Renal cortex interstitium (tissue), 11 donors: ENCODE measurements around the gene CATSPER3. TPM values are rescaled to one million over a fixed set of nuclear protein-coding genes. Genes with fewer than 3 reads are reported as not detected.

Experiments used
- DNase-seq, 11 donors: peaks; one replicate each; pipeline ENCODE4 v3.0.0-alpha.2; 2013; ENCODE audit warnings: low read depth in 9 of 11, low spot score in 4 of 11; ENCODE audit errors: extremely low read depth in 1 of 11
- polyA plus RNA-seq, 3 donors: library from polyadenylated mRNA; unstranded; fragments of 120-200 nt; gene quantifications; one replicate each; pipeline ENCODE4 v1.2.1, GENCODE V29; 2013; ENCODE audit not compliant: insufficient read length in 3 of 3

CATSPER3 gene
- polyA plus RNA-seq, 3 donors: 0.89 to 1.3 (median 1.3) TPM

DNA sequence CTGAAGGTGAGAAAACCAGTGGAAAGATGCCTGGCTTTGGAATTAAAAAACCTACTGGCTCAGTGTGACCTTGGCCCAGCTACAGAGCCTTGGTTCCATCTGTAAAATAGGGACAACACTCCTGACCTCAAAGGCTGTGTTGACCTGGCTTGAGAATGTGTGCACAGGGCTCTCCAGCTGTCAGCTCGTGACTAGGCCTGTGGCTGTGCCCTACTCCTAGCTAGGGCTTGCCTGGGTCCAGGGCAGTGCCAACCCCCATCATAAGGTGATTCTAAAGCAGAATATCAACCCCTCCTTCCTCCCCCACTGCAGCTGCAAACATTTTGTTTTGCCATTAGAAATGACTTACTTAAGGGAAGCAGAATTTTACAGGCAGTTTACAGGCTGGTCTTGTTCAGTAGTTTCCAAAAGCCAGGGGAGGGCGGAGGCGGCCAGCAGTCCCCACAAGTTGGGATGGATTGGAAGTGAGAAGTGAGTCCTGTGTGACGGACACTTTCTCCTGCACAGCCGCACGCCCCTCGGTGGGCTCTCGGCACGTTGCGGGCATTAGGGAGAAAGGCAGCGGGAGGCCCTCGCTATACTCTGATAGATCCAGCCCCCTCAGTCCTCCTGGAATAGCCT lies 59.0 kb downstream of the CATSPER3 start:
- no peak for DNase-seq

DNA sequence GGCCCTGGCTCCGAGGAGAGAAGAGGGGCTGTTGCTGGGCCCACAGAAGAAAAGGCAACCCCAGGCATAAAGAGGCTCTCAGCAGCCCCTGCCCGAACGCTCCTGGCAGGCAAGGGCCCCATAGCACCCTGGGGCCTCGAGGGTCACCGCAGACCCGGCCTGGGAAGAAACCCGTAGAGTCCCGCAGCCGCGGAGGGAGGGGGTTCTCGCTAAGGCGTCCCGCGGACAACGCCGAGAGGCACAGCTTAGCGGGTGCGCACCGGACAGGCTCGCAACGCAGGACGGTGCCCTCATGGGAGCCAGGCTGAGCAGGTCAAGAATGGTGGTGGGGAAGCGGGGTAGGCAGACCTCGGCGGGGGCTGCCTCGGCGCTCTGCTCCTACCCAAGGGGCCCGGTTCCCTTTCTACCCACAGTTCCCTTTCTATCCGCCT lies 59.6 kb downstream of the CATSPER3 start:
- no peak for DNase-seq

DNA sequence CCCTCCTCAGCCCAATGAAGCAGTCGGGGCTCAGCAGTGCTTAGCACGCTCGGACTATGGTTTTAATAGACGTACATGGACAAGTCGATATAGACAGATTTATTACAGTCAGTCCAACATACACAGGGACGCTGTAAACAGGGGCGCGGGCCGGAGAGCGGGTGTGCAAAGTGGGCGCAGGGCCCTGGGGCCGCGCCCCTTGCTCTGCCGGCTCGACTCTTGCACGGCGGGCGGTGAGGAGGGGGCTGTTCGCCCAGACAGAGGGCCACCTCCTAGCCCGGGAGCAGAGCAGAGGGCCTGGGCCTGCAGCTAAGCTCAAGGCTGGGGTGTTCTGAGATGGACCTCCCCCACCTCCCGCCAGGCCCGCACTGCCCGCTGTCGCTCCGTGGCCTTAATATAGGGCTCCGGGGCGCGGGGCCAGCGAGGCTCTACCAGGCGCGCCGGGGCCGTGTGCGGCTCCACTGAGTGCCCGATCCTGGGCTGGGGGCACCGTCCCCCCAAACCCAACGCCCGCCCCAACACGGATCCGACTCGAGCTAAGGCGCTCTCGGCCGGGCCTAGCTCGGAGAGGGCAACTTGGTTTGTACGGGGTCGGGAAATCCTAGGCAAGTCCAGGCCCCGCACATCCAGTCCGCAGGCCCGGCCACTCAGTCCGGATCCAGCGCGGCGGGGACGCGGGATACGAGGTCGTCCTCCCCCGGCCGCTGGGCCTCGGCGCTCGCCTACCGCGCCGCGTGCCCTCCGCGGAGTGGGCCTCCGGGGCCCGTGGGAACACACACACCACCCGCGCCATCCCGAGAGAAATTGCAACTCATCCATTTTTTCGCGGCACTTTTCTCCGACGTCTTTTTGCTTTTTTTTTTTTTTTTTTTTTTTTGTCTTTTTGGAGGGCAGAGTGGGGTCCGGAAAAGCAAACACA lies 60.2 kb downstream of the CATSPER3 start:
- DNase-seq: no peak

DNA sequence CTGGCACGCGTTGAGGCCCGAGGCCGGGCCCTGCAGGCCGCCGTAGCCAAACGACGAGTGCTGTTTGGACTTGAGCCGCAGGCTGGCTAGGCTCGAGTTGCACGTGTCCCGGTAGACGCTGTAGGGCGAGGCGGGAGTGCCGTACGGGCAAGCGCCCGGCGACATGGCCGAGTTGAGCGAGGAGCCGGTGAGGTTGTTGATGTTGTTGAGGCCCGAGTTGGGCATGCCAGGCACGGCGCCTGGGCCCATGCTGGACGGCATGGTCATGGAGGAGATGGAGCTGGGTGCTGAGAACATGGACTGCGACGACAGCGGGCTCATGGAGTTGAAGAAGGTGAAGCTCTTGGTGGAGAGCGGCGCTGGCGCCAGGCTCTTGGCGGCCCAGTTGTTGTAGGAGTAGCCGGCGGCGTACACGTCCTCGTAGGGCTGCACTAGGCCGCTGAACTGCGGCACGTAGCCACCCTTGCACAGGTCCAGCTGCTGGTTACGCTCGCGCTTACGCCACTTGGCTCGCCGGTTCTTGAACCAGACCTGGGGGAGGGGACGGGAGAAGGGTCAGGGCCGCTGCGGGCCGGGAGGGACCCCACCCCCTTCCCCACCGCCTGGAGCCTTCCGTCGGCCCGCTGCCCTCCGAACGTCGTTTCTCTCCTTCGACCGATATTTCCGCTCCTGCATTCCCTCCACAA lies 61.2 kb downstream of the CATSPER3 start:
- DNase-seq: no peak

DNA sequence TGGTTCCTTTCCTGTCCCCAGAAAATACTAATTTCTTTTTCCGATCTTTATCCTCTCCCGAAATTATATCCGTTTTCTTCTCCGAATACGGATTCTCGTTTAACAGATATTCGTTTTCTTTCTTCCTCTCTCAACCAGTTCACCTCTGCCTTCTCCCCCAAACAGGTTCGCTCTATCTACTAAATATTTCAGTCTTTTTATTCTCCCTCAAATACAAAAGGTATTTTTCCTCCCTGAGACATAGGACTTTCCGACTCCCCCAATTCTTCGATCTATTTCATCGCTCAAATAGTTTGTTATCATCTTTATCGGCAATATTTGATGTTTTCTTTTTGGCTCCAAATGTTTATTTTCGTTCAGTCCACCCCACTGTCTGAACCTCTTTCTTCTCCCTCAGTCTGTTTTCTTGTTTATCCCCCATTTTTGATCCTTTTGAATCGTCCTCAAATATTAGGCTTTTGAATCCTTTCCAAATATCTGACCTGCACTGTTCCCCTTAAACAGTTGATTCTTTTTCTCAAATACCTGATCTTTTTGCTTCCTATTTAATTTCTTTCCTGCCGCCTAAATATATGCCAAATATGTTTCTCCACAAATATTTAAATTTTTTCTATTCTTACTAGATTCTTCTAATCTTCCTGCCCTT lies 61.9 kb downstream of the CATSPER3 start:
- no peak for DNase-seq

DNA sequence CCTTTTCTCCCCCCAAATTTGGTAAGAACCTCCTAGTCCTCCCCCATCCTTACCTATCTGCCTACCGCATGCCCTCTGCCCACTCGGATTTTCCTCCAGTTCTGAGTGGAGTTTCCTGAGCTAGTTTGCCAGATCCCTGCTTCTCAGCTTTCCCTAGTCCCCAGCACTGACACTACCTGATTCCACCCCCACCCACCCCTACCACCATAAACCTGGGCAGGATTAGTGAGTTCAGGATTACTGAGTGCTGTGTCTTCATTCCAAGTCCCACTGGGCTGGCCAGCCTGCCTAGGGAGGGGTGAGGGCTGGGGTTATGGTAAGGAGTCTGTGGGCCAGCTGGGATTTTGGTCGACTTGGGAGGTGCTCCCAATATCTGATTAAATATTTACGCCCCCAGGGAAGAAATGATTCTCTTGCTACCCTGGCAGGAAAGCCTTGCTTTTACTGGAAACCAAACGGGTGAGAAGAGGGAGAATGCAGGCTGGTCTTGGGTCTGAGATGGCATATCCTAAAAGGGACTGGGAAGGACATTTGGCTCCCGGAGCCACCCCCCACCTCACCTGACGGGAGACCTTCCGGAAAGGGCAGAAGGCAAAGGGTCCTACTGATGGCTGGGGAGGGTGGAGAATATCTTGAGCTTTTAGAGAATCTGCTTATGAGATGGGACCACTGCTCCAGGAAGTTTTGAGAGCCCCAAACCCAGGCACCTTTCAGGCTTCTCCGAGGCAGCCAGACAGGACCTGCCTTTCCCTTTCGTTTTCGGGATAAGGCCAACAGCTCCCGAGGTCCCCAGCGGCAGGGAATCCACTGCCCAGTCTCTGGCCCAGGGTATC lies 62.6 kb downstream of the CATSPER3 start:
- no peak for DNase-seq

DNA sequence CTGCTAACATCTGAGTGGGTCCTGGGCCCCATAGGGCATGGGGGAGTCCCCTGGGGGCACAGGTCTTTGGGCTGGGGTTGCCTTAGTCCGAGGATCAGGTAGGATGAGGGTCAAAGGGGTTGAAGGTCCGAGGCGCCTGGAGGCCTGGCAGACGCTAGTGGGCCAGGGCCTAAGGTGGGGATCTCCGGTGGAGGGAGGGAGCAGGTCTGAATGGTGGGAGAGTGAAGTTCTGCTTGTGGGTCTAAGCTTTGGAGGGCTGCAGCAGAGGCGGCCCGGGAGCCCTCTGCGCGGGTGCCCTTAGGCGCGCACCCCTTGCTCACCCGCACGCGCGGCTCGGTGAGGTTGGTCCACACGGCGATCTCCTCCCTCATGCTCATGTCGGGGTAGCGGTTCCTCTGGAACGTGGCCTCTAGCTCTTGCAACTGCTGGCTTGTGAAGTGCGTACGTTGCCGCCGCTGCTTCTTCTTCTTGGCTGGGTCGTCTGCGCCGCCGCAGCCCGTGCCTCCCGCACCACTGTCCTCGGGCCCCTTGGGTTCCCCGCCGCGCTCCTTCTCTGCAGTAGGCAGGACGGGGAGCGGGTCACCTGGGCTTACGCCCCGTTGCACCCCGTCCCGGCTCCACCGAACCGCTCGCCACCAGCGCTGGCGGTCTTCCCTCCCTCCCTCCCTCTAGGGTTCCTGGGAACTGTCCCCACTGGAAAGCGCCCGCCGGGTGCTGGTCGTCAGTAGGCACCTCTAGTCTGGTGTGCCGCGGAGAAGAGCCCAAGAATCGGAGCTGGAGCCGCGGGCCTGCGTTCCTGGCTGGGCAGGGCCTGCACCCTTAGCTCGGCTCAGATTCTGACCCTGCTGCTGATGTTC lies 63.5 kb downstream of the CATSPER3 start:
- no peak for DNase-seq

DNA sequence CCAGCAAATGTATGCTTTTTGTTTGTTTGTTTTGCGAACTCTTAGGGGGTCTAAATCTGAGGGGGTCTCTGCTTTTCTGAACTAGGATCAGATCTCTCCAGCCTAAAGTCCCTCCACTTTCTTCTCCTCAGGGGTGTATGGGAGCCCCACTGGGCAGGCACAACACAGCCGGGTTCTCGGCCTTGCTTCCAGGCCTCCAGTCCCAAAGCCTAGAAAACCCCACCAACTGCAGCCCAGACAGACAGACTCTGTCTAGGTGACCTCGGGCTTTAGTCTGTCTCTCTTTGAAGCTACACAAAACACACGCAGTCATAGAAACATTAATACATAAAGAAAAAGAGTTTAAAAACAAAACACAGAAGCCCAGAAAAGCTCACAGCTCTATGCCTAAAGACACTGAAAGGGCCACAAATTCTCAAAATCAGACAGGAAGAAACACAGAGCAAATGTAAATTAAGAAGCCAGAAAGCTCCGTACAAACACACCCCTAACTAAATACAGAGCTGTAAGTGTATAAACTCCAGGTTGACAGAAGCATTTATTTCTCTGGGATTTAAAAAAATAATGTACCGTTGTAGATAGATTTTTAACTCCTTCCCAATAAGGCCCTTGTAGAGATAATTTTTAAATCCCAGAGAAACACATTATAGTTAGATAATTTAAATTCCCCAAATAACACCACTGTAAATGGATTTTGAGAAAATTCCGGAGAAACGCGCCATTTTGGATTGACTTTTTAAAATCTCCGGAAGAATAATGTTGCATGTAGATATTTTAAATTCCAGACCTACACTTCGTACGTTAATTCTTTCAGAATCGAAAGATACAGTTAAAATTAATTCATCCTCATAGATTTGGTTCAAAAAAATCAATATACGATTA lies 64.3 kb downstream of the CATSPER3 start:
- no peak for DNase-seq

DNA sequence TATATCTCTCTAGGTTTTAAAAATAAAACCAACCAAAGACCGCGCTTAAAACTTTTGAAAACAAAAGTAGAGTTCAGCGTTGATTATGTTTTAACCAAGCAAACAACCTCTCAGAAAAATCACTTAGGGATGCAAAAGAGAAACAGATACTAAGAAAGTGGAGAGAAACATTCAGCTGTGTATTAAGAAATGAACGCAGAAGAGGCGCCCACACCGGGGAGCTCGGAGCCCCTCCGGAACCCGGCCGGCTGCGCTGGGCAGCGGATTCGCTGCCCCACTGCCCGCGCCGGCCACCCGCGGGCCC lies 64.9 kb downstream of the CATSPER3 start:
- no peak for DNase-seq

DNA sequence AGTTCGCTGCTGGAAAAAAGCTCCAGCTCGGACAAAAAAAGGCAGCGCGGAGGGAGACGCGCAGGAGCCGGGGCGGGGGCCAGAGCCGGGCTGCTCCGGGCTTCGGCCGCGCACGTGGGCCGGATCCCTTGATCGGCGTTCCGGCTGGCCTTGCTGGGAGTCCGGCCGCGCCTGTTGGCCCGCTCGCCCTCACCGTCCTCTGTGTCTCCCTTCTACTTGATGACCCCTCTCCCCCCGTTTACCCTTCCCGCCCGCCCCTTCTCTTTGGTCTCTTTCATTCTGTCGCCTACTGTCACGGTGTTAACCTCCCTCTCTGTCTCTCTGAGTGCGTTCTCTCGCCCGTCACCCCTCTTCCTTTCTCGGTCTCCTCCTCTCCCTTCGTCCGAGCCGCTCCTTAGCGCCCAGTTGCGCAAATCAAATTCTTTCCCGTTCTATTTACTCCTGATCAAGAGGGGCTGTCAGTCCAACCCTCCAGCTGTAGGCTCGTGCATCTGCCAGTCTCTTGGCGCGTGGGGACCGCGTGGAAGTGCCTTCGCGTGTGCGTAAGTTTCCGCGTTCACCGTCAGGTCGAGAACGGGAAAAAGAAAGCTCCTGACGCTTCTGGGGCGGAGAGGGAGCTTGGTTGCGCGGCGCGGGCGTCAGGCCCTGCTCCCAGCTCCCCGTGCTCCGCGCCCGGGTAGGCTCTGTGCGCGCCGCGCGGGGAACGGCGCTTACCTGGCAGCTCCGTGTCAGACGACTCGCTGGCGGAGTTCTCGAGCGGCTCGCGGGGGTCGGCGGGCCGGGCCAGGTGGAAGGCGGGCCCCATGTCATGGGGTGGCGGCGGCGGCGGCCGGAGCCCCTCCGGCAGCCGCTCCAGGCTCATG lies 65.5 kb downstream of the CATSPER3 start:
- no peak for DNase-seq

DNA sequence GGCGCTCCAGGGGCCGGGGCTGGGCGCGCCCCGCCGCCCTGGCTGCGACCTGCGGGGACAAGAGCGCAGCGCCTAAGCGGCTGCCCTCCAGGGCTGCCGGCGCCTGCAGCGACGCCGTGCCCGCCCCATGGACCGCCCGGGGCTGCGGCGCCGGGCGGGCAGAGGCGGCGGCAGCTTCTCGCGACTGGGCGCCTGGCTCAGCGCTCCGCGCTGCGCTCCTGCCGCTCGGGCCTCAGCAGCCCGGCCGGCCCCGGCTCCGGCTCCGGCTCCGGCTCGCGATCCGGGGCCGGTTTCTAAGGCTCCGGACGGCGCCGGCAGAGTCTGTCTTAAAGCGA lies 66.2 kb downstream of the CATSPER3 start, which contains the start of gene PITX1:
TSS of gene PITX1 (minus strand) at position 328 of the 335 bp plus-strand sequence. CDS start 347 bp downstream, outside the sequence.
- no peak for DNase-seq

DNA sequence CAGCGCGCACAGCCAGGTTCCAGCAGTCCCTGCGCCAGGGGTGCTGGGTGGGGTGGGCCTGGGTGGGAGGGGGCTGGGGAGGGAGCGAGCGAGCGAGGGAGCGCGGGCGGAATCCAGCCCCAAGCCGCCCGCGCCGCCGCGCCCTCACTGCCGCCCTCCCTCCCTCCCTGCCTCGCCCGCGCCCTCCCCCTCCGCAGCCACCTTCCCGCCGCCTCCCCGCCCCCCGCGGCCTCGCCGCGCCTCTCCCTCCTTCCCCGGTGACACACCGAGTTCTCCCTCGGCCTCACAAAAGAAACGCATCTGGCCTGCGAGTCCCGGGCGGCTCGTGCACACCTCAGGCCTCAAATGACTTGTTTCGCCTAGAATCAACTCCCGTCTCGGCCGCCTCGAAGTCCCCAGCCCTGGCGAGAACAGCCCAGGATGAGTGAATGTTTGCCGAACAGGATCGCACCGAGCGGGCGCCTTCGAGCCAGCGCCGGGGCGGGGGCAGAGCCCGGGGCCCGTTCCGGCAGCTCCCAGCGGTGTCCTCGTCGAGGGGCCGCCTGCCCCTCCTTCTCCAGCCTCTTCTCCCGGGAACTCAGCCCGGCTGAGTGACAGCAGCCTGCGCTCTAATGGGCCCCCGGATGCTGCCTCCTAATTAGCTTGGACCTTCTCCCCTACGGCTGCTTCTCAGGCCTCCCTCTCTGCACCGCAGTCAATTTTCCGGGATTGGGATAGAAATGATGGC lies 66.7 kb downstream of the CATSPER3 start:
- no peak for DNase-seq

DNA sequence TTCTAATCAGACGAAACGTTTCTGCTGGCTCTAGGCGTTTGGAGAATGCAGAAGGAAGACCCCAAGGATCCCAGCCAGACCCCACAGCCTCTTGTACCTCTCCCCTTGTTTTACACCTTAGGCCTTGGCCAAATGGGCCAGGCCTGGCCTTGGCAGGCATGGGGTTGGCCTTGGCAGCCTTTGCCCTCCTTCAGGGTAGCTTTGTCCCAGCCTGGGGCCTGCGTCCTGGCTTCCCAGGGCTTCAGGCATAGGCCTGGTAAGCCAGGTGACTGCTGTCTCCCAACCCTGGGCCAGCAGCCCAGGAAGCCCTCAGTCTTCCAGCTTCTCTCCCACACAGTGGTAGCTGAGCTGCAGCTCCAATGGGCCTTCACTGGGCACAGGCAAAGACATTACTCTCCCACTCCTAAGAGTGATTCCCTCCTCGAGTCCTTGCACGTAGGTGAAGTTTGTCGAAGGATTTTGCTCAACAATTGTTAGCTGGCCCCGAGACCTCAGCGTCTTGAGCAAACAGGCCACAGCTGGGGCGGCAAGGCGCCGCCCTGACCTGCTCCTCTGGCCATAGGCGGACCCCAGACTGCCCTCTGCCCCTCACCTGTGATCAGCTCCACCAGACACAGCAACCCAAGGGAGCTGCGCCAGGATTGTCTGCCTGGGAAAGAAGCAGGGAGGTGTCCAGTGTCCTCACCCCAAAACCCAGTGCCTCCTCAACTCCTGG lies 67.4 kb downstream of the CATSPER3 start:
- no peak for DNase-seq

DNA sequence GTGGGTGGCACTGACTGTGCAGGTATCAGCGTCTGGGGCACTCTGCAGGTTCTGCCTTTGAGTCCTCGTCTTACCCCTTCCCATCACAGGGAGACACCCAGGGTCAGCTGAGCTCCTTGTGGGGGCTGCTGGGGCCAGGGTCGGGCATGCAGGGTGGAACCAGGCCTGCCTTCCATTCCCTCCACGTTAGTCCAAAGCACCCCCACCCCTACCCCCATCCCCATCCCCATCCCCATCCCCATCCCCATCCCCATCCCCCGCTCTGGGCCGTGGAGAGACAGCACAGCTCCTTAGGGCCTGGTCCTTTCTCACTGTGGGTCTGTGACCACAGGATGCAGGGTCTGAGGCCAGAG lies 67.9 kb downstream of the CATSPER3 start:
- no peak for DNase-seq

DNA sequence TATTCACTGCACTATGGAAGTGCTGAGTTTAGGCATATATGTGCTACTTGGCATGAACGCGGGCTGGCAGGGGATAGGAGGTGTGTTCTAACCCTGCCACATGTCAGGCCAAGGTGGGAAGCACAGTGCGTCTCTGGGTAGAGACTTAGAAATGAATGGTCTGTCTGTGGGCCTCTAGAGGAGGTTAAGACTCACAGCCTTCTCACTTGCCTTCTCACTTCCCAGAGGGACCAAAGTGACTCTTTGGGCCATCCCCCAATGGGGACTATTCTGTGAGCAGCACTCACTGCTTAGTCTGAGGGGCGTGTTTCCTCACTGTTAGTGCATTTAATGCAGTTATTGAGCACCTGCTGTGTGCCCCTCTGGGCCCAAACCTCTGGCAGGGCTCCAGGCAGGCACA lies 68.7 kb downstream of the CATSPER3 start:
- DNase-seq: no peak
